HG03066 (cell line): ENCODE results near the gene RET.
"Not testable (repeated sequence)": the region's sequence is repeated elsewhere in the genome, so short reads cannot be mapped to it uniquely, and the experiment has no call there.

Source experiments
- ATAC-seq: cut with Tn5 transposase; IDR thresholded peaks from one replicate; pipeline ENCODE4 v1.9.1; 2021; ENCODE audit warnings: low read depth; ENCODE audit not compliant: unreplicated experiment

Gene RET

GRCh38 chr10:43131906-43132305 is 55.0 kb downstream of the RET start:
- no peak for ATAC-seq

GRCh38 chr10:43132867-43133787 is 56.3 kb downstream of the RET start:
- ATAC-seq, result no peak

- ATAC-seq, result no peak
Observed at GRCh38 chr10:43134126-43134905, 57.4 kb downstream of the RET start.

GRCh38 chr10:43135064-43135463 is 58.2 kb downstream of the RET start:
- ATAC-seq, result no peak

GRCh38 chr10:43135656-43136055 is 58.8 kb downstream of the RET start:
- no peak for ATAC-seq

GRCh38 chr10:43136432-43136831 is 59.6 kb downstream of the RET start:
- no peak for ATAC-seq

- no peak for ATAC-seq
Observed at GRCh38 chr10:43136995-43137716, 60.3 kb downstream of the RET start.

- peak; percentile 22 for ATAC-seq
Observed at GRCh38 chr10:43137717-43138020, 60.8 kb downstream of the RET start.

- ATAC-seq, result peak; percentile 67
Observed at GRCh38 chr10:43138021-43138756, 61.3 kb downstream of the RET start, which contains the start of gene CSGALNACT2. Gene CSGALNACT2 (plus strand): TSS chr10:43138445. CDS start chr10:43155150, 16,705 bp downstream.

- ATAC-seq, result peak; percentile 34
Observed at GRCh38 chr10:43138757-43139241, 61.9 kb downstream of the RET start.

- ATAC-seq, result no peak
Observed at GRCh38 chr10:43141421-43141820, 64.6 kb downstream of the RET start.

- no peak for ATAC-seq
Observed at GRCh38 chr10:43145311-43145710, 68.4 kb downstream of the RET start.

GRCh38 chr10:43145936-43146335 is 69.1 kb downstream of the RET start:
- not testable (repeated sequence) for ATAC-seq

GRCh38 chr10:43151371-43151770 is 74.5 kb downstream of the RET start:
- ATAC-seq, result no peak

GRCh38 chr10:43153901-43154300 is 77.0 kb downstream of the RET start:
- no peak for ATAC-seq

- no peak for ATAC-seq
Observed at GRCh38 chr10:43155221-43155620, 78.4 kb downstream of the RET start.

GRCh38 chr10:43155741-43156140 is 78.9 kb downstream of the RET start:
- ATAC-seq, result no peak

GRCh38 chr10:43156590-43157341 is 79.9 kb downstream of the RET start:
- ATAC-seq, result no peak

GRCh38 chr10:43158636-43159035 is 81.8 kb downstream of the RET start:
- no peak for ATAC-seq
